Measurements from ENCODE around the gene MOGAT3. TPM values are rescaled to one million over a fixed set of nuclear protein-coding genes. Genes with fewer than 3 reads are reported as not detected.

Gene MOGAT3
- total RNA-seq, 1 donor from 2014 or later = not detected

DNA sequence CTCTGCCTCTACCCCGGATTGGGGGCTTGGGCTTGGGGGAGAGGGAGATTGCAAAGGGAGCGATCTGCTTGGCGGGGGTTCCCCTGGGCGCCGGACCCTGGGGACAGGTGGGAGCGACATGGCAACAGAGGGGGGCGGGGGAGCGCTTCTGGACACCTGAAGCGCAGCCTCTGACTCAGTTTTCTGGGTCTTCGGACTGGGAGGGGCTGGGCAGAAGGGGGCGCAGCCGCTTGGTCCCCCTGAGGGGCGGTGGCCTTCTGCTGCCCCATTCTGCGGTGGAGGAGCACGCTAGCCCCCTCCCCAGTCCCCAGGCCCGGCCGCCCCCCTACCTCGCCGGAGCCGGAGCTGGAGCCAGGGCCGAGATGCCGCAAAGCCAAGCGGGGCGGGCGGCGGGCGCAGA lies 21.1 kb downstream of the MOGAT3 start:
- Histone ChIP-seq H3K27ac (replicated peaks) (no peak overlapping the region), H3K9me3 (replicated peaks) (no peaks in the 10 kb centered on the region), H3K36me3 (no peaks in the 10 kb centered on the region), H3K4me1 (peaks cover 16% of the 10 kb centered on the region), H3K4me3 (peak overlapping the region; percentile 9), H3K27me3 (ENCODE audit: low read depth) (peaks cover 100% of the 10 kb centered on the region)
- no peak for DNase-seq
- intact Hi-C loops (cut with micrococcal nuclease) = no loop called here
- TF ChIP-seq, protein P1, sequence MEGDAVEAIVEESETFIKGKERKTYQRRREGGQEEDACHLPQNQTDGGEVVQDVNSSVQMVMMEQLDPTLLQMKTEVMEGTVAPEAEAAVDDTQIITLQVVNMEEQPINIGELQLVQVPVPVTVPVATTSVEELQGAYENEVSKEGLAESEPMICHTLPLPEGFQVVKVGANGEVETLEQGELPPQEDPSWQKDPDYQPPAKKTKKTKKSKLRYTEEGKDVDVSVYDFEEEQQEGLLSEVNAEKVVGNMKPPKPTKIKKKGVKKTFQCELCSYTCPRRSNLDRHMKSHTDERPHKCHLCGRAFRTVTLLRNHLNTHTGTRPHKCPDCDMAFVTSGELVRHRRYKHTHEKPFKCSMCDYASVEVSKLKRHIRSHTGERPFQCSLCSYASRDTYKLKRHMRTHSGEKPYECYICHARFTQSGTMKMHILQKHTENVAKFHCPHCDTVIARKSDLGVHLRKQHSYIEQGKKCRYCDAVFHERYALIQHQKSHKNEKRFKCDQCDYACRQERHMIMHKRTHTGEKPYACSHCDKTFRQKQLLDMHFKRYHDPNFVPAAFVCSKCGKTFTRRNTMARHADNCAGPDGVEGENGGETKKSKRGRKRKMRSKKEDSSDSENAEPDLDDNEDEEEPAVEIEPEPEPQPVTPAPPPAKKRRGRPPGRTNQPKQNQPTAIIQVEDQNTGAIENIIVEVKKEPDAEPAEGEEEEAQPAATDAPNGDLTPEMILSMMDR (IDR thresholded peaks at IDR 0.05; ENCODE audit: borderline replicate concordance) = no peak

DNA sequence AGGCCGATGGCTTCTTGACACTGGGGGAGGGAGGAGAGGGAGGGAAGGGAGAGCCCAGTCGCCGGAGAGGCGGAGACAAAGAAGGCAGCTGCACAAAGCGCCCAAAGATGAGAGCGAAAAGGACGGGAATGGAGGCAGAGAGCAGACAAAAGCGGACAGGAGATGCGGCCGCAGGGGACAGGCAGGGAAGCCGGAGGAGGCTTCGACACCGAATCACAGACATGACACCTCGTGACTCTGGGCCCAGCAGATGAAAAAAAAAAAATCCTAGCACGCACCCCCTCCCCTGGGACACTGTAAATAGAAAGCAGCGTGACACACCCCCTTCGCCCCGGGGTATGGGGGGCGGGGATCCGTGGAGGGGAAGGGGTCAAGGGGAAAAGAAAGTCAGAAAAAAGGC lies 21.7 kb downstream of the MOGAT3 start:
- intact Hi-C loops (cut with micrococcal nuclease) = no loop called here
- no peak for DNase-seq
- Histone ChIP-seq H3K27me3 (ENCODE audit: low read depth) (peaks cover 100% of the 10 kb centered on the region), H3K9me3 (replicated peaks) (no peaks in the 10 kb centered on the region), H3K4me1 (peaks cover 18% of the 10 kb centered on the region), H3K36me3 (no peaks in the 10 kb centered on the region), H3K4me3 (peak overlapping the region; percentile 14), H3K27ac (replicated peaks) (no peak overlapping the region)
- TF ChIP-seq, protein P1 (IDR thresholded peaks at IDR 0.05; ENCODE audit: borderline replicate concordance) = no peak

DNA sequence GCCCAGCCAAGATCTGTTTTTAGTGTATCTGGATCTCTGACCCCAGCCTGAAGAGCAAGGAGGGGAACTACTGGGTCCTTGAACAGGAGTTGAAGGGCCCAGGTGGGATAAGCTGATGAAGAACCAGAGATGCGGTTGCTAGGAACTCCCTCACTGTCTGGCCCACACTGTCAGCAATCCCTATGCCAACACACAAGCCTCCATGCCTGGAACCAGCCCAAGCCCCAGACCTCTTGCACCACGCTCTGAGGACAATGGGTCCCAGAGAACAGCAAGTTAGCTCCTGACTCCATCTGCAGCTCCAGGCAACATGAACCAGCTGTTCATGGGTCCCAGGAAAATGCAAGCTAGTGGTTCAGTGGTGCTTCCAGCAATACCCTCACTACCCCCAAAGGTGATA lies 23.2 kb downstream of the MOGAT3 start:
- H3K36me3 ChIP-seq = no peaks in the 10 kb centered on the region
- TF ChIP-seq, protein P1 (IDR thresholded peaks at IDR 0.05; ENCODE audit: borderline replicate concordance) = no peak
- intact Hi-C loops (cut with micrococcal nuclease) = no loop called here
- H3K4me3 ChIP-seq = no peak overlapping the region
- H3K27ac ChIP-seq (replicated peaks) = no peak overlapping the region
- peaks cover 100% of the 10 kb centered on the region for H3K27me3 ChIP-seq (ENCODE audit: low read depth)
- no peak for DNase-seq
- peaks cover 33% of the 10 kb centered on the region for H3K4me1 ChIP-seq
- H3K9me3 ChIP-seq (replicated peaks) = no peaks in the 10 kb centered on the region

DNA sequence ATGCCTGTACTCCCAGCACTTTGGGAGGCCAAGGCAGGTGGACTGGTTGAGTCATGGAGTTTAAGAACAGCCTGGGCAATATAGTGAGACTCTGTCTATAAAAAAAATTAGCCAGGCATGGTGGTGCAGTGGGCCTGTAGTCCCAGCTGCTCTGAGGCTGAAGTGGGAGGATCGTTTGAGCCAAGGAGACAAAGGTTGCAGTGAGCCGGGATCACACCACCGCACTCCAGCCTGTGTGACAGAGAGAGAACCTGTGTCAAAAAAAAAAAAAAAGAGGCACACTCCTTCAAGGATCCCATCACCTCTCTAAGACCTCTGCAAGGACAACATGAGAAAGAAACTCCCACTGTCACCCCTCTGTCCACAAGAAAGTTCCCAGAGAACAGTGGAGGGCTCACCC lies 25.2 kb downstream of the MOGAT3 start:
- H3K36me3 ChIP-seq = no peaks in the 10 kb centered on the region
- no peaks in the 10 kb centered on the region for H3K9me3 ChIP-seq (replicated peaks)
- H3K27ac ChIP-seq (replicated peaks) = no peak overlapping the region
- peaks cover 42% of the 10 kb centered on the region for H3K4me1 ChIP-seq
- H3K27me3 ChIP-seq (ENCODE audit: low read depth) = peaks cover 100% of the 10 kb centered on the region
- H3K4me3 ChIP-seq = no peak overlapping the region
- intact Hi-C loops (cut with micrococcal nuclease) = no loop called here
- no peak for DNase-seq
- TF ChIP-seq, protein P1 (IDR thresholded peaks at IDR 0.05; ENCODE audit: borderline replicate concordance) = no peak

DNA sequence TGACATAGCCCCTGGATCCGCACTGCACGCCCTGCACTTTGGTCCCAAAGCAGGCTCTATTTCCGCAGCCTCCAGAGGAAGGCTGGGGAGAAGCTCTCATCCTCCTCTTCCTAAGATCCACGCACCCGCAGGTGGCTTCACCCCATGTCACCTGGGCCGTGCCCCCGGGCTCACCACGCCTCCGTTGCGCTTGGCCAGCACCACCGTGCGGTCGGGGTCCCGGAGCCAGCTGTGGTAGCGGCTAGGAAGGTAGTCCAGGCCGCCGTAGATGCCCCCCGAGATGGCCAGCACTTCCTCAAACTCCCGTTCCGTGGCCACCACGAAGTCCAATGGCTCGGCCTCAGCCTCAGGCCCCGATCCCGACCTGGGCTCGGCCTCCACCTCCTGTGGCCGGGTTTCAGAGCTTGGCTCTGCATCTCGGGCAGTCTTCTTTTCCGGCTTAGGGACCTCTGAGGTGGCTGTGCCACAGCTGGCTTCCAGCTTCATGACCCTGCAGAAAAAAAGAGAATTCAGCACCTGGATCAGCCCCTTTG lies 26.4 kb downstream of the MOGAT3 start:
- peaks cover 100% of the 10 kb centered on the region for H3K27me3 ChIP-seq (ENCODE audit: low read depth)

More for the DNA sequence above, 26.4 kb downstream of the MOGAT3 start:
- Histone ChIP-seq H3K4me3 (no peak overlapping the region), H3K9me3 (replicated peaks) (no peaks in the 10 kb centered on the region), H3K36me3 (no peaks in the 10 kb centered on the region), H3K4me1 (peaks cover 40% of the 10 kb centered on the region), H3K27ac (replicated peaks) (no peak overlapping the region)
- intact Hi-C loops (cut with micrococcal nuclease) = no loop called here
- DNase-seq = no peak
- TF ChIP-seq, protein P1 (IDR thresholded peaks at IDR 0.05; ENCODE audit: borderline replicate concordance) = no peak

Data from left ventricle myocardium inferior (tissue), 1 donor.